GM18520 (cell line): ENCODE results near the gene SRP9.
"Not testable (repeated sequence)": the region's sequence is repeated elsewhere in the genome, so short reads cannot be mapped to it uniquely, and the experiment has no call there.

ENCODE experiments used
- ATAC-seq: cut with Tn5 transposase; IDR thresholded peaks from one replicate; pipeline ENCODE4 v1.9.1; 2021; ENCODE audit not compliant: unreplicated experiment

The SRP9 gene

DNA sequence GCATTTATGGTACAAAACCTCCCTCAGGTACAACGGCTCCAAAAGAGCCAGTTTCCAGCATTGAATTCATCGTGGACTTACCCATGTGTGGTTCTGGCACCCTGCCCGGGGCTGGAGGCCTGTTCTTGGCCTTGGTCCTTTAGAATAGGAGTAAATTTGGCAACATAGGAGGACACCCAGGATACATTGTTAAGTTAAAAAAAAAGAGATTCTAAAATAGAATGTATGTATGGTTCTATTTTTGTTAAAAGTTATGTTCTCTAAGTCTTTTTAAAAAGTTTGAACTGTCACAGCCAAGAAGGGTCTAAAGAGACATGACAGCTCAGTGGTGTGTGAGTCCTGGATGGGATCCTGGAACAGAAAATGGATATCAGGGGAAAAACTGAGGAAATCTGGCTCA, 58.2 kb downstream of the SRP9 start:
- ATAC-seq: no peak

GRCh38 chr1:225836296-225836695, 58.7 kb downstream of the SRP9 start:
- ATAC-seq: not testable (repeated sequence)

DNA sequence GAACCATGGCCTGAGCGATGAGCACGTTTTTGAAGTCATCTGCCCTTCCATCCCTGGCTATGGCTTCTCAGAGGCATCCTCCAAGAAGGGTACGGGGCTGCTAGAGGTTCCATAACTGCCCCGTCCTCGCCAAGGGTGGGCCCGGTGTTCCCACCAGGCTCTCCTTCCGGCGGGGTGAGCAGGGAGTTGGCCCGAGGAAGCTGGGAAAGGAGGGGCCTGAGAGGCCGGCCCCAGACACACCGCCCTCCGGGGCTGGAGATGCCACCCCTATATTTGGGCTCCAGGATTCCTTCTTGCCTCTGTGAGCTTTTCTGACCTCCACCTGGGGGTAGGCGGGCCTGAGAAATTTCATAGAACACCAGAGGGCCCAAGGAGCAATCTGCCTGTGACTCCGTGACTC, 61.2 kb downstream of the SRP9 start:
- ATAC-seq: no peak
